HG03280 (cell line): ENCODE data around the gene SCYL1.

Experiments
- ATAC-seq: cut with Tn5 transposase; IDR thresholded peaks from one replicate; pipeline ENCODE4 v1.9.1; 2021; ENCODE audit warnings: mild to moderate bottlenecking, moderate library complexity; ENCODE audit not compliant: unreplicated experiment

Gene SCYL1

GRCh38 chr11:65578667-65579066, 53.8 kb downstream of the SCYL1 start:
- ATAC-seq = no peak

- ATAC-seq = no peak
Observed at GRCh38 chr11:65579291-65579690, 54.4 kb downstream of the SCYL1 start.

- no peak for ATAC-seq
Observed at GRCh38 chr11:65580031-65580692, 55.3 kb downstream of the SCYL1 start.

GRCh38 chr11:65580756-65581155, 55.9 kb downstream of the SCYL1 start:
- ATAC-seq = no peak

GRCh38 chr11:65581928-65582327, 57.0 kb downstream of the SCYL1 start:
- ATAC-seq = no peak

GRCh38 chr11:65583589-65583988, 58.7 kb downstream of the SCYL1 start:
- ATAC-seq = no peak

- no peak for ATAC-seq
Observed at GRCh38 chr11:65584106-65584505, 59.2 kb downstream of the SCYL1 start.

GRCh38 chr11:65584723-65585171, 59.9 kb downstream of the SCYL1 start:
- ATAC-seq = no peak

- no peak for ATAC-seq
Observed at GRCh38 chr11:65585396-65586246, 60.7 kb downstream of the SCYL1 start.

GRCh38 chr11:65586247-65586630, 61.4 kb downstream of the SCYL1 start:
- no peak for ATAC-seq

- ATAC-seq = no peak
Observed at GRCh38 chr11:65586676-65587075, 61.8 kb downstream of the SCYL1 start.
